C4-2B (cell line): ENCODE measurements around the gene APMAP.
"Not testable (repeated sequence)": the region's sequence is repeated elsewhere in the genome, so short reads cannot be mapped to it uniquely, and the experiment has no call there.

Experiments
- CTCF ChIP-seq: fragments of 450-650 bp; conservative IDR thresholded peaks from 2 replicates; pipeline ENCODE4 v1.5.1; 2017; ENCODE audit warnings: mild to moderate bottlenecking
- ZFX ChIP-seq: fragments of 450-650 bp; IDR thresholded peaks from 2 replicates; pipeline ENCODE4 v1.6.1; 2017

- TF ChIP-seq ZFX, CTCF: not testable (repeated sequence)
Observed at GRCh38 chr20:24948396-24948938, 44.1 kb downstream of the APMAP start.
